SK-N-SH (cell line): ENCODE data around the gene JPH3.

Source experiments
- EZH2phosphoT487 ChIP-seq: fragments of 200-600 bp; sonication (generic); IDR thresholded peaks from 2 replicates; pipeline ENCODE4 v1.6.1; 2017; ENCODE audit warnings: low read depth, mixed run types, mild to moderate bottlenecking, antibody characterized with exemption, moderate library complexity, borderline replicate concordance
- JUND ChIP-seq: IDR thresholded peaks from 2 replicates; pipeline ENCODE4 v1.4.0; 2012
- POLR2AphosphoS5 ChIP-seq: IDR thresholded peaks from 2 replicates; pipeline ENCODE4 v1.6.1; 2012; ENCODE audit warnings: low read depth, low read length
- RAD21 ChIP-seq: IDR thresholded peaks from 2 replicates; pipeline ENCODE4 v1.6.1; 2012; ENCODE audit warnings: mild to moderate bottlenecking, low read length
- SMC3 ChIP-seq: IDR thresholded peaks from 2 replicates; pipeline ENCODE4 v1.6.1; 2012; ENCODE audit warnings: low read depth, low read length, improper control_type of control experiment
- TF ChIP-seq, protein P1 (sequence below): fragments of 200-600 bp; sonication (generic); IDR thresholded peaks from 2 replicates; pipeline ENCODE4 v1.6.1; 2017; ENCODE audit warnings: antibody characterized with exemption, mild to moderate bottlenecking, moderate library complexity

DNA sequence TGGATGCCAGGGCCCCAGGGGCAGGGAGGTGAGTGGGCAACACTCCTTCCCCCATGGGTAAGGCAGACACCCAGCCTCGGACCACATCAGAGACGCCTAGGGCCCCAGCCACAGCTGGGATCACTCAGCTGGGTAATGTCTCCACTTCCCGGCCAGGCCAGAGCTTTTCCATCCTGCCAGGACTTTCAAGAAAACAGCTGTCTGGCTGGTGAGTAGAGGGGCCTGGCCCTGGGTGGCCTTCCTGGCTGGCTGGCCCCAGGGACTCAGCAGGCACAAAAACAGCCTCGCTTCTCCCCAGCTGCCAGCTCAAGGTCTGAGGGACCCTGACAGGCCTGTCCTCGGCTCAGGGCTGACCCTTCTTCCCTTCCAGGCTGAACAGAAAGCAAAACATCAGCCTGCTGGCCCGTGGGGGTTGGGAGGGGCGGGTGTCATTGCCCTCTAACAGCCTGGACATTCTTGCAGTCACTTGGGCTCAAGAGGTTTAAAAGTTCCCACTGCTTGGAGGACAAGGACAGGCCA lies 45.3 kb upstream of the JPH3 start:
- TF ChIP-seq, protein P1, sequence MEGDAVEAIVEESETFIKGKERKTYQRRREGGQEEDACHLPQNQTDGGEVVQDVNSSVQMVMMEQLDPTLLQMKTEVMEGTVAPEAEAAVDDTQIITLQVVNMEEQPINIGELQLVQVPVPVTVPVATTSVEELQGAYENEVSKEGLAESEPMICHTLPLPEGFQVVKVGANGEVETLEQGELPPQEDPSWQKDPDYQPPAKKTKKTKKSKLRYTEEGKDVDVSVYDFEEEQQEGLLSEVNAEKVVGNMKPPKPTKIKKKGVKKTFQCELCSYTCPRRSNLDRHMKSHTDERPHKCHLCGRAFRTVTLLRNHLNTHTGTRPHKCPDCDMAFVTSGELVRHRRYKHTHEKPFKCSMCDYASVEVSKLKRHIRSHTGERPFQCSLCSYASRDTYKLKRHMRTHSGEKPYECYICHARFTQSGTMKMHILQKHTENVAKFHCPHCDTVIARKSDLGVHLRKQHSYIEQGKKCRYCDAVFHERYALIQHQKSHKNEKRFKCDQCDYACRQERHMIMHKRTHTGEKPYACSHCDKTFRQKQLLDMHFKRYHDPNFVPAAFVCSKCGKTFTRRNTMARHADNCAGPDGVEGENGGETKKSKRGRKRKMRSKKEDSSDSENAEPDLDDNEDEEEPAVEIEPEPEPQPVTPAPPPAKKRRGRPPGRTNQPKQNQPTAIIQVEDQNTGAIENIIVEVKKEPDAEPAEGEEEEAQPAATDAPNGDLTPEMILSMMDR, result no peak
- no peak for TF ChIP-seq EZH2phosphoT487
- no peak for TF ChIP-seq POLR2AphosphoS5
- TF ChIP-seq RAD21, result 0 out of 2 replicates have a peak, but pooled peaks have one; percentile 12
- TF ChIP-seq SMC3, result no peak
- TF ChIP-seq JUND, result no peak
